ENCODE results near the gene SLC25A38. TPM values are rescaled to one million over a fixed set of nuclear protein-coding genes. Genes with fewer than 3 reads are reported as not detected.

SLC25A38 gene
- total and polyA plus RNA-seq, 9 of the 15 experiments (the other 6 are each of a cell fraction or from before 2014, with no cell fraction given) = 13.5 to 51.1 (median 30.6) TPM

GRCh38 chr3:39413691-39414420, 30.7 kb downstream of the SLC25A38 start (continued):
- TF ChIP-seq PREB (CRISPR knock-in tag; IDR thresholded peaks at IDR 0.05) = no peak
- TF ChIP-seq NFYB (IDR thresholded peaks at IDR 0.05; ENCODE audit: extremely low read depth, insufficient read length) = no peak
- TF ChIP-seq, protein P1, sequence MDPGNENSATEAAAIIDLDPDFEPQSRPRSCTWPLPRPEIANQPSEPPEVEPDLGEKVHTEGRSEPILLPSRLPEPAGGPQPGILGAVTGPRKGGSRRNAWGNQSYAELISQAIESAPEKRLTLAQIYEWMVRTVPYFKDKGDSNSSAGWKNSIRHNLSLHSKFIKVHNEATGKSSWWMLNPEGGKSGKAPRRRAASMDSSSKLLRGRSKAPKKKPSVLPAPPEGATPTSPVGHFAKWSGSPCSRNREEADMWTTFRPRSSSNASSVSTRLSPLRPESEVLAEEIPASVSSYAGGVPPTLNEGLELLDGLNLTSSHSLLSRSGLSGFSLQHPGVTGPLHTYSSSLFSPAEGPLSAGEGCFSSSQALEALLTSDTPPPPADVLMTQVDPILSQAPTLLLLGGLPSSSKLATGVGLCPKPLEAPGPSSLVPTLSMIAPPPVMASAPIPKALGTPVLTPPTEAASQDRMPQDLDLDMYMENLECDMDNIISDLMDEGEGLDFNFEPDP (CRISPR knock-in tag; IDR thresholded peaks at IDR 0.05) = peak; percentile 58; the same call in 1 of the 2 replicates
- peak; percentile 73 for TF ChIP-seq HMGN3 (IDR thresholded peaks at IDR 0.05; ENCODE audit: borderline replicate concordance, extremely low read depth, insufficient read length, low read depth, low read length)
- TF ChIP-seq, protein P2, sequence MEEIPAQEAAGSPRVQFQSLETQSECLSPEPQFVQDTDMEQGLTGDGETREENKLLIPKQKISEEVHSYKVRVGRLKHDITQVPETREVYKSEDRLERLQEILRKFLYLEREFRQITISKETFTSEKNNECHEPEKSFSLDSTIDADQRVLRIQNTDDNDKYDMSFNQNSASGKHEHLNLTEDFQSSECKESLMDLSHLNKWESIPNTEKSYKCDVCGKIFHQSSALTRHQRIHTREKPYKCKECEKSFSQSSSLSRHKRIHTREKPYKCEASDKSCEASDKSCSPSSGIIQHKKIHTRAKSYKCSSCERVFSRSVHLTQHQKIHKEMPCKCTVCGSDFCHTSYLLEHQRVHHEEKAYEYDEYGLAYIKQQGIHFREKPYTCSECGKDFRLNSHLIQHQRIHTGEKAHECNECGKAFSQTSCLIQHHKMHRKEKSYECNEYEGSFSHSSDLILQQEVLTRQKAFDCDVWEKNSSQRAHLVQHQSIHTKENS (CRISPR knock-in tag; IDR thresholded peaks at IDR 0.05) = no peak
- TF ChIP-seq CGGBP1 (CRISPR knock-in tag; IDR thresholded peaks at IDR 0.05) = peak; percentile 5
- TF ChIP-seq CCNT2 (IDR thresholded peaks at IDR 0.05; ENCODE audit: borderline replicate concordance, extremely low read depth, insufficient read length, low read depth, low read length) = peak; percentile 62
- no peak for TF ChIP-seq AFF1 (IDR thresholded peaks at IDR 0.05; ENCODE audit: low read depth in 1 of 2, partially characterized antibody in 2 of 2)
- peak; percentile 84 for TF ChIP-seq HNRNPUL1 (IDR thresholded peaks at IDR 0.05; ENCODE audit: low read length)
- TF ChIP-seq SMAD1 (IDR thresholded peaks at IDR 0.05; ENCODE audit: low read depth, low read length, partially characterized antibody) = peak; percentile 28
- TF ChIP-seq ETV1 (tag; conservative IDR thresholded peaks at IDR 0.05; ENCODE audit: low read depth) = no peak
- no peak for TF ChIP-seq RFX1 (IDR thresholded peaks at IDR 0.05)
- no peak for TF ChIP-seq CBFA2T2 (conservative IDR thresholded peaks at IDR 0.05)
- TF ChIP-seq, protein P3, sequence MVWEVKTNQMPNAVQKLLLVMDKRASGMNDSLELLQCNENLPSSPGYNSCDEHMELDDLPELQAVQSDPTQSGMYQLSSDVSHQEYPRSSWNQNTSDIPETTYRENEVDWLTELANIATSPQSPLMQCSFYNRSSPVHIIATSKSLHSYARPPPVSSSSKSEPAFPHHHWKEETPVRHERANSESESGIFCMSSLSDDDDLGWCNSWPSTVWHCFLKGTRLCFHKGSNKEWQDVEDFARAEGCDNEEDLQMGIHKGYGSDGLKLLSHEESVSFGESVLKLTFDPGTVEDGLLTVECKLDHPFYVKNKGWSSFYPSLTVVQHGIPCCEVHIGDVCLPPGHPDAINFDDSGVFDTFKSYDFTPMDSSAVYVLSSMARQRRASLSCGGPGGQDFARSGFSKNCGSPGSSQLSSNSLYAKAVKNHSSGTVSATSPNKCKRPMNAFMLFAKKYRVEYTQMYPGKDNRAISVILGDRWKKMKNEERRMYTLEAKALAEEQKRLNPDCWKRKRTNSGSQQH (CRISPR knock-in tag; IDR thresholded peaks at IDR 0.05) = peak; percentile 59
- TF ChIP-seq ZNF311 (CRISPR knock-in tag; IDR thresholded peaks at IDR 0.05) = no peak
- peak; percentile 22; the same call in 1 of the 2 replicates for TF ChIP-seq KHSRP (IDR thresholded peaks at IDR 0.05)

Measured in K562 (cell line).